ENCODE measurements around the gene SOX10. TPM values are rescaled to one million over a fixed set of nuclear protein-coding genes. Genes with fewer than 3 reads are reported as not detected.
"Not testable (repeated sequence)": the region's sequence is repeated elsewhere in the genome, so short reads cannot be mapped to it uniquely, and the experiment has no call there.

Gene SOX10
- total RNA-seq, 2 donors from 2014 or later: not detected

DNA sequence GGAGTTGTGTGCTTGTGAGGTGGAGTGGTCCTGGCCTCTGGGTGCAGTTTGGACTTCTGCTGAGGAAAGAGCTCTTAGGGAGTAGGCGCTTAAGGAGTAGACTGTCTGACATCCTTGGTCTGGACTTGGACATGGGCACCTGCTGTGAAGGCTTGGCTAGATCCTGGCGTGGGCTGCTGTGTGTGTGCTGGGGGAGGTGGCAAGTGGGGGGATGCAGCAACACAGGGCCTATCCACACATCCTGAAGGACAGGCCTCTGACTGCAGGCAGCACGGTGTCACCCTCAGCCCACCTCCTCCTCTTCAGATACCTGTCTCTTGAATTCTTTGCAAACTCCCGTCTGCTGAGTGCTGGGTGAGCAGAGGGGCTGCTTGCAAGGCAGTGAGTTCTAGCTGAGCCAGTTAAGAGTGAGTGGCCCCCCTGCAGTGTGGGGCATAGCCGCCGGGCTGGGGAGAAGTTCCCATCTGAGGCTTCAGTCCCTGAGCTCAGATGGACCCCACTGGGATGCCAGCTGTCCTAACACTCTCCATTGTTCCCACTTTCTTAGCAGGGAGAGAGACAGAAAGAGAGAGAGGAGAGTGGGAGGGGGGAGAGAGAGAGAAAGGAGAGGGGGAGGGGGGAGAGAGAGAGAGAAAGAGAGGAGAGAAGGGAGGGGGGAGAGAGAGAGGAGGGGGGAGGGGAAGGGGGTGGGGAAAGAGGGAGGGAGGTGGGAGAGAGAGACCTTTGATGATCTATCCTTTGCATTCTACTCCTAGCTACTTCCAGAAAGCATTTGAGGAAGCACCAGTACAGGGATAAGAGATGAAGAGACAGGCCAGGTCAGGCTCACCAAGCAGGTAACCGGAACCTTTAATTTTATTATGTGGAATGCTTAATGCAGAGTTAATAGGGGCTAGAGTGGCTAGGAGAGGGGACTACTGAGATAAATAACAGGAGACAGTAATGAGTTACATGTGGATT, 12.6 kb downstream of the SOX10 start:
- Mint-ChIP-seq H3K4me1 (peaks cover 14% of the 10 kb centered on the region), H3K4me3 (no peak overlapping the region), H3K27me3 (no peaks in the 10 kb centered on the region), H3K27ac (no peak overlapping the region), H3K36me3 (ENCODE audit: low read depth) (peaks cover 7% of the 10 kb centered on the region)
- ATAC-seq (no peak), DNase-seq (no peak)
- no peaks in the 10 kb centered on the region for H3K9me3 ChIP-seq (ENCODE audit: control insufficient read depth, low read length, poor library complexity, severe bottlenecking)

DNA sequence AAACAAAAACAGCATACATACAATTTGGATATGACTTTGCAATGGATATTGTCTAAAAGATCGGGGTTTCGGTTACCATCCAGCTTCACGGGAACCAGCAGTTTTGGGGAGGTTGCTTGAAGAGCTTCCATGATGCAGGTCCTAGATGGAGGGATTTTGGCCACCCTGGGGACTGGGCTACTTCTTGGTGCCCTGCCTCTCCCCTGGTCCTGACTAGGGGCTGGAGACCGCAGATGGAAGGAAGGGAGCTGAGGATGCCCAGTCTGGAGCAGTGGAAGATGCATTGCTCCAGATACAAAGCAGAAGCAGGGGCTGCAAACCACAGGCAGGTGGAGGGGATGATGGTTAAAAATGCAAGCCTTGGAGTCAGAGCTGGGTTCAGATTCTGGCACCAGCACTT, 13.5 kb downstream of the SOX10 start:
- Mint-ChIP-seq H3K36me3 (ENCODE audit: low read depth) (peaks cover 7% of the 10 kb centered on the region), H3K4me3 (no peak overlapping the region), H3K27me3 (no peaks in the 10 kb centered on the region), H3K27ac (no peak overlapping the region), H3K4me1 (peaks cover 17% of the 10 kb centered on the region)
- DNase-seq (no peak), ATAC-seq (no peak)
- no peaks in the 10 kb centered on the region for H3K9me3 ChIP-seq (ENCODE audit: control insufficient read depth, low read length, poor library complexity, severe bottlenecking)

DNA sequence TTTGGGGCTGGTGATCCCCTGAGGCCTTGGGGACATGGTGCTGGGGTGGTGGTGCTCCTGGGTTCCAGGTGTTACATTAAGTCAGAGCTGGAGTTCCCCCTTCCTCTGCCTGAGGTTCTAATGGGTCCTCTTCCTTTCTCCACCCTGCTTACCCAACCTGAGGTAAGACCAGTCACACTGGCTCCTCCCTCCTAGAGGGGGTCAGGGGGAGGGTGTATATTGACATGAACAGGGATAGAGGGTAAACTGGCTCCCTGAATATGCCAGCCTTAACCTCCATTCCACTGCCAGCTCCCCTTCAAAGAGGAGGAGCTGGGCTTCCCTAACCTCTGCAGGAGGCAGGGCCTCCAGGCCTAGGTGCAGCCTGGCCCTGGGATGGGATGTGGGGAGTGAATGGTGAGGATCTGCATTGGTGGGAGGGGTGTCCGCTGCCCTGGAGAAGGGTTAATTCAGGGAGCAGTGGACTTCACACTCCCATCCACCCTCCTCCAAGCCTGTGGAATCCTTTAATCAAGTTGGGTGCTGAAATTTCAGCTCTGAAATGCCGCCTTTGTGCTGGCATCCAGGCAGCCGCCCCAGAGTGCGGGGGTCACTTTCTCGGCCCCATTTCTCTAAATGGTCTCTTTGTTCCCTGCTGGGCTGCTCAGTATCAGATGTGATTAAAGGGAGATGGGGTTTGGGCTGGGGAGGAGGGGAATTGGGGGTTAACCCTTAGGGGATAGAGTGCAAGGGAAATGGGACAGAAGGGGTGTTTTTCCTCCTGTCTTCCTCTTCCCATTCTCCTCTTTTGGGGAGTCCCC, 15.7 kb downstream of the SOX10 start:
- Mint-ChIP-seq H3K36me3 (ENCODE audit: low read depth) (peaks cover 7% of the 10 kb centered on the region), H3K4me1 (peaks cover 17% of the 10 kb centered on the region), H3K4me3 (no peak overlapping the region), H3K27me3 (no peaks in the 10 kb centered on the region), H3K27ac (no peak overlapping the region)
- DNase-seq: no peak
- no peak for ATAC-seq
- no peaks in the 10 kb centered on the region for H3K9me3 ChIP-seq (ENCODE audit: control insufficient read depth, low read length, poor library complexity, severe bottlenecking)

DNA sequence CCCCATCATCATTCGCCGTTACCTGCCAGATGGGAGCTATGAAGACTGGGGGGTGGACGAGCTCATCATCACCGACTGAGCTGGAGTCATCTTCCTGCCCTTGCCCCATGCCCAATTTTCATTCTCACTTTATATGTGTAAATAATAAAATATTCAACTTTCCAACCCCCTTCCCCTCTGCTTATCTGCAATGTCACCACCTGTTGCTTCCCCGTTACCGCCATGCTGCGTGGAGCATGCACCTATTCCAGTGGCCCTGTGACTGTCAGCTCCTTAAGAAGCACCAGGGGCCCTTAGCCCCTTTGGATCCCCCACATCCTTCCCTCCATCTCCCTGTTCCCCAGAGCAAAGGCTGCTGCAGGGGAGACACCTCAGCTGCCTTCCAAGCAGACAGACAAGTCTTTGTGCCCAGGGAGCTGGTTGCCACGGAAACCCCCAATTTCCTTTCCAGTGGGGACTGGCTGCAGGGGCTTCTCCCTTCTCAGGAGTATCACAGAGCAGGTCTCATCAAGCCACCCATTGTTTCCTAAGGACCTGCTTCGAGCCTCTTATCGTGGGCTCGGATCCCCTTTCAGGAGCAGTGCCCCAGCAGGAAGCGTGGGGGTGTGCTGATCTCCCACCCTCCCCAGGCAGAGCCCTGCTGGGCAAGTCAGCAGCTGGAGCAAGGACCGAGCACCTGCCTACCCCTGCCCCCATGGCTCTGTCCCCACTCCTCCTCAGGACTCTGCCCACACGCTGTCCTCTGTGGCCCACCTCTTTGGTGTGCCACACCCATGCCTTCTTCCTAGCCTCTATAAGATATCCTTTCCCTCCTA, 16.5 kb downstream of the SOX10 start:
- H3K4me1 Mint-ChIP-seq: peaks cover 17% of the 10 kb centered on the region
- H3K9me3 ChIP-seq (ENCODE audit: control insufficient read depth, low read length, poor library complexity, severe bottlenecking): no peaks in the 10 kb centered on the region
- no peak overlapping the region for H3K27ac Mint-ChIP-seq
- H3K36me3 Mint-ChIP-seq (ENCODE audit: low read depth): peaks cover 7% of the 10 kb centered on the region
- DNase-seq (no peak), ATAC-seq (no peak)
- no peak overlapping the region for H3K4me3 Mint-ChIP-seq
- H3K27me3 Mint-ChIP-seq: no peaks in the 10 kb centered on the region

DNA sequence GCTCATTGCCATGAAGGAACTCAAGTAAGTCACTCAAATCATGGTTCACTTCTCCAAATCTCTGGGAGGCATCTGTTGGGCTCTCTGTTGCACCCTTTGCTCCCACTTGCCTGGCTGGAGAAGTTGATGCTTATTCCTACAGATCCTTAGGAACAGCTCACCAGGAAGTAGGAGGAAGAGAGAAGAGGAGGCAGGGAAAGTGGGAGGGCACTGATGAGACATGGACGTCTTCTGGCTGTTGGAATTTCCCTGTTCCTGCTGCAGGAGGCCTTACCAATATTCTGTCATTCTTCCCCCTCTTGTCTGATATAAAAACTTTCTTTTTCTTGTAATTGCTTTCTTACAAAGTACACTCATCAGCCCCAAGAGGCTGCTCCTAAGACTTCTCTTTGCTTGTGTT, 17.2 kb downstream of the SOX10 start:
- H3K27me3 Mint-ChIP-seq: no peaks in the 10 kb centered on the region

DNA sequence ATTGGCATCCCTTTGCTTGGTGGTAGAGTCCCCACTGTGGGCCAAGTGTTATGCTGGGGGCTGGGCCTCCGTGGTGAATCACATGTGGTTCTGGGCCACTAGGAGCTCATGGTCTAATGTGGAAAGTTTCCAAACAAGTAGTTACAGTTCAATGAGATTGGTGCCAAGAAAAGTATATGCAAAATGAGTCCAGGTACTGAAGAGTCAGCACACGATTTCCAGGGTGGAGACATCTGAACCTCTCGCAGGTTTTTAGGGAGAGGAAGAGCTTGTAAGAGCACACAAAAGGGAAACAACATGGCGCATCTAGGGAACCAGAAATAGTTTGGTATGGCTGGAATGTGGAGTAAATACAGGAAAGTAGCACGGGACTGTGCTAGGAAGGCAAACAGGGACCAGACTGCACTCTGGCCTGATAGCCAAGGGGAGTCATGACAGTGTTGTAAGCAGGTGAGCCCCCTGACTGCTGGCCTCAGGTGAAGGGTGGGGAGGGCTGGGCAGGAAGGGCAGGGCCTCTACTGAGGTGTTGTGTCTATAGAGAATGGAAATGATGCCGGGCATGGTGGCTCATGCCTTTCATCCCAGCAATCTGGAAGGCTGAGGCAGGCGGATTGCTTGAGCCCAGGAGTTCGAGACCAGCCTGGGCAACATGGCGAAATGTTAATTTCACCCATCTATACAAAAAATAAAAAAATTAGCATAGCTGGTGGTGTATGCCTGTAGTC, 18.3 kb downstream of the SOX10 start:
- Mint-ChIP-seq H3K27me3 (no peaks in the 10 kb centered on the region), H3K4me3 (no peak overlapping the region), H3K27ac (peak overlapping the region; percentile 79), H3K36me3 (ENCODE audit: low read depth) (peaks cover 6% of the 10 kb centered on the region), H3K4me1 (peaks cover 14% of the 10 kb centered on the region)
- DNase-seq: no peak
- H3K9me3 ChIP-seq (ENCODE audit: control insufficient read depth, low read length, poor library complexity, severe bottlenecking): no peaks in the 10 kb centered on the region
- ATAC-seq: no peak

More for the DNA sequence above, 17.2 kb downstream of the SOX10 start:
- ATAC-seq (no peak), DNase-seq (no peak)
- Mint-ChIP-seq H3K4me1 (peaks cover 17% of the 10 kb centered on the region), H3K27ac (no peak overlapping the region), H3K4me3 (no peak overlapping the region), H3K36me3 (ENCODE audit: low read depth) (peaks cover 5% of the 10 kb centered on the region)
- H3K9me3 ChIP-seq (ENCODE audit: control insufficient read depth, low read length, poor library complexity, severe bottlenecking): no peaks in the 10 kb centered on the region

- H3K4me1 Mint-ChIP-seq: peaks cover 29% of the 10 kb centered on the region
- H3K27me3 Mint-ChIP-seq: no peaks in the 10 kb centered on the region
- no peak overlapping the region for H3K4me3 Mint-ChIP-seq
- ATAC-seq (no peak), DNase-seq (no peak)
- no peaks in the 10 kb centered on the region for H3K9me3 ChIP-seq (ENCODE audit: control insufficient read depth, low read length, poor library complexity, severe bottlenecking)
- no peak overlapping the region for H3K27ac Mint-ChIP-seq
- peaks cover 19% of the 10 kb centered on the region for H3K36me3 Mint-ChIP-seq (ENCODE audit: low read depth)
Observed at GRCh38 chr22:37961062-37961461, 23.3 kb downstream of the SOX10 start.

- no peak for ATAC-seq
- H3K4me1 Mint-ChIP-seq: peaks cover 30% of the 10 kb centered on the region
- peaks cover 23% of the 10 kb centered on the region for H3K36me3 Mint-ChIP-seq (ENCODE audit: low read depth)
- no peak for DNase-seq
- H3K4me3 Mint-ChIP-seq: no peak overlapping the region
- H3K27ac Mint-ChIP-seq: peak overlapping the region; percentile 29
- no peaks in the 10 kb centered on the region for H3K9me3 ChIP-seq (ENCODE audit: control insufficient read depth, low read length, poor library complexity, severe bottlenecking)
- no peaks in the 10 kb centered on the region for H3K27me3 Mint-ChIP-seq
Observed at GRCh38 chr22:37959231-37959825, 25.0 kb downstream of the SOX10 start.

GRCh38 chr22:37957232-37957631, 27.1 kb downstream of the SOX10 start:
- peak overlapping the region; percentile 57 for H3K27ac Mint-ChIP-seq
- peaks cover 13% of the 10 kb centered on the region for H3K27me3 Mint-ChIP-seq
- no peak overlapping the region for H3K4me3 Mint-ChIP-seq
- peaks cover 28% of the 10 kb centered on the region for H3K36me3 Mint-ChIP-seq (ENCODE audit: low read depth)
- ATAC-seq: no peak
- no peak for DNase-seq
- no peaks in the 10 kb centered on the region for H3K9me3 ChIP-seq (ENCODE audit: control insufficient read depth, low read length, poor library complexity, severe bottlenecking)
- peaks cover 39% of the 10 kb centered on the region for H3K4me1 Mint-ChIP-seq

DNA sequence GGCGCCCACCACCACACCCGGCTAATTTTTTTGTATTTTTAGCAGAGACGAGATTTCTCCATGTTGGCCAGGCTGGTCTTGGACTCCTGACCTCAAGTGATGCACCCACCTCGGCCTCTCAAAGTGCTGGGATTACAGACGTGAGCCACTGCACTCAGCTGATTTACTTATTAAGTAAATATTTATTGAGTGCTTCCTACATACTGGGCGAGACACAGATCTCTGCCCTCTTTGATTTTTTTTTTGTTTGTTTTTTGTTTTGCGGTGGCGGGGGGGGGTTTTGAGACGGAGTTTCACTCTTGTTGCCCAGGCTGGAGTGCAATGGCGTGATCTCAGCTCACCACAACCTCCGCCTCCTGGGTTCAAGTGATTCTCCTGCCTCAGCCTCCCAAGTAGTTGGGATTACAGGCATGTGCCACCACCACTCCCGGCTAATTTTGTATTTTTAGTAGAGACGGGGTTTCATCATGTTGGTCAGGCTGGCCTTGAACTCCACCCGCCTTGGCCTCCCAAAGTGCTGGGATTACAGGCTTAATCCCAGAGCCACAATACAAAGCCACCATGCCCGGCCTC, 28.4 kb downstream of the SOX10 start:
- peaks cover 13% of the 10 kb centered on the region for H3K27me3 Mint-ChIP-seq
- DNase-seq; H3K27ac Mint-ChIP-seq; ATAC-seq; H3K4me3 Mint-ChIP-seq; H3K9me3 ChIP-seq (ENCODE audit: control insufficient read depth, low read length, poor library complexity, severe bottlenecking): not testable (repeated sequence)
- peaks cover 39% of the 10 kb centered on the region for H3K4me1 Mint-ChIP-seq
- H3K36me3 Mint-ChIP-seq (ENCODE audit: low read depth): peaks cover 25% of the 10 kb centered on the region

GRCh38 chr22:37954686-37955085, 29.7 kb downstream of the SOX10 start:
- Mint-ChIP-seq H3K36me3 (ENCODE audit: low read depth) (peaks cover 25% of the 10 kb centered on the region), H3K4me1 (peaks cover 39% of the 10 kb centered on the region), H3K27ac (peak overlapping the region; percentile 99), H3K4me3 (peak overlapping the region; percentile 100), H3K27me3 (peaks cover 13% of the 10 kb centered on the region)
- ATAC-seq (no peak), DNase-seq (no peak)
- H3K9me3 ChIP-seq (ENCODE audit: control insufficient read depth, low read length, poor library complexity, severe bottlenecking): no peaks in the 10 kb centered on the region
